ENCODE results near the gene PHC1.
"Not testable (repeated sequence)": the region's sequence is repeated elsewhere in the genome, so short reads cannot be mapped to it uniquely, and the experiment has no call there.

Gene PHC1

DNA sequence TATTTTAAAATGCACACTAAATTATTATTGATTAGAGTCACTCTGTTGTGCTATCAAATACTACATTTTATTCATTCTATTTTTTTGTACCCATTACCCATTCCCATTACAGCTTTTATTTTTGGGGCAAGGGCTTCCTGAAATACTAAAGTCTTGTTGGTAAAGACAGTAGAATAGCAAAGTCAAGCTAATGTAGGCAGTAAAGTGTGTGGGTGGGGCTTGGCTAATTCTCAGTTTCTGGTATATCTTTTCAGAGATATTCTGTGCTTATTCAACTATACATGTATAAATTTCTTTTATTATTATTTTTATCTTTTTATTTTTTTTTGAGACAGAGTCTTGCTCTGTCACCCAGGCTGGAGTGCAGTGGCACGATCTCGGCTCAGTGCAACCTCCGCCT is 22.3 kb upstream of the PHC1 start:
- Histone ChIP-seq H3K9ac (ENCODE audit: low read length in 5 of 5) (no peak overlapping the region), H3K27me3 (ENCODE audit: control insufficient read depth in 5 of 5, insufficient read depth in 4 of 5, low read length in 5 of 5) (no peaks in the 10 kb centered on the region)

DNA sequence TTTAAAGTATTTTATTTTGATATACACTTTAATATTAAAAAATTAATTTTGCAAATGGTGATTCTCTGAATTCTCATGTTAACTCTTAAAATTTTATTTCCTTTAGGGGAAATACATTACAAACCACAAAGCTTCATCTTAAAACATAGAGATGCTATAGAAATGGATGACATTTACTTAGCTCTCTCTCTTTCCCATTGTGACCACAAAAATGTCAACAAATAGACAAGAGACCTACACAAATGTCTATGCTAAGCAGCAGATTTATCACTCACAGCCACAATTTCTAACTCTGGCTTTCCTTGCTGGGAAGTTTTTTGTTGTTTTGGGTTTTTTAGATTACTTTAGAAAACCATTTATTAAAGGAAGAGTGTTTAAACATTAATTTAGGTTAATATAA is 19.9 kb upstream of the PHC1 start:
- H3K9ac ChIP-seq (ENCODE audit: low read length in 5 of 5): no peak overlapping the region
- no peaks in the 10 kb centered on the region for H3K27me3 ChIP-seq (ENCODE audit: control insufficient read depth in 5 of 5, insufficient read depth in 4 of 5, low read length in 5 of 5)
- H3K36me3 ChIP-seq (ENCODE audit: control insufficient read depth in 5 of 5, insufficient read depth in 5 of 5, low read length in 5 of 5): no peaks in the 10 kb centered on the region
- H3K4me1 ChIP-seq (ENCODE audit: control insufficient read depth in 5 of 5, insufficient read depth in 5 of 5, low read length in 5 of 5): peaks cover 0 to 4% (median 3%) of the 10 kb centered on the region in 5 donors
- no peaks in the 10 kb centered on the region for H3K9me3 ChIP-seq (ENCODE audit: control insufficient read depth in 5 of 5, low read length in 5 of 5)
- H3K27ac ChIP-seq (ENCODE audit: low read depth, low read length): no peak overlapping the region
- H3K4me3 ChIP-seq (ENCODE audit: low read depth in 1 of 5, low read length in 5 of 5): no peak overlapping the region

More for the DNA sequence above, 22.3 kb upstream of the PHC1 start:
- Histone ChIP-seq H3K36me3 (ENCODE audit: control insufficient read depth in 5 of 5, insufficient read depth in 5 of 5, low read length in 5 of 5) (no peaks in the 10 kb centered on the region), H3K4me3 (ENCODE audit: low read depth in 1 of 5, low read length in 5 of 5) (no peak overlapping the region), H3K9me3 (ENCODE audit: control insufficient read depth in 5 of 5, low read length in 5 of 5) (no peaks in the 10 kb centered on the region), H3K27ac (ENCODE audit: low read depth, low read length) (no peak overlapping the region), H3K4me1 (ENCODE audit: control insufficient read depth in 5 of 5, insufficient read depth in 5 of 5, low read length in 5 of 5) (peaks cover 0 to 4% (median 3%) of the 10 kb centered on the region in 5 donors)

DNA sequence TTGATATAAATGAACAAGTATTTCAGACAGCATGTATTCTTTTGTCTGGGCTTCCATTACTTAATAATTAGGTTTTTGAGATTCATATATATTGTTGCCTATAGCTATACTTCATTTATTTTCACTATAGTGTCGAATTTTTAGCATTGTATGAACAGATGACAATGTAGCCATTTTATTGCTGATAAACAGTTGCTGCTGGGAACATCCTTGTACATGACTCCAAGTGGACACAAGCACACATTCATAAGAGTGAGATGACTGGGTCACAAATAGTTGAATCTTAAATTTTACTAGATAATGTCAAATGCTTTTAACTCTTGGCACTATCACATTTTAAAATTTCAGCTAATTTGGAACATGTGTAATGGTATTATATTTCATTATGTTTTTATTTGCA is 19.3 kb upstream of the PHC1 start:
- Histone ChIP-seq H3K9me3 (ENCODE audit: control insufficient read depth in 5 of 5, low read length in 5 of 5) (no peaks in the 10 kb centered on the region), H3K27ac (ENCODE audit: low read depth, low read length) (no peak overlapping the region), H3K4me3 (ENCODE audit: low read depth in 1 of 5, low read length in 5 of 5) (no peak overlapping the region)

DNA sequence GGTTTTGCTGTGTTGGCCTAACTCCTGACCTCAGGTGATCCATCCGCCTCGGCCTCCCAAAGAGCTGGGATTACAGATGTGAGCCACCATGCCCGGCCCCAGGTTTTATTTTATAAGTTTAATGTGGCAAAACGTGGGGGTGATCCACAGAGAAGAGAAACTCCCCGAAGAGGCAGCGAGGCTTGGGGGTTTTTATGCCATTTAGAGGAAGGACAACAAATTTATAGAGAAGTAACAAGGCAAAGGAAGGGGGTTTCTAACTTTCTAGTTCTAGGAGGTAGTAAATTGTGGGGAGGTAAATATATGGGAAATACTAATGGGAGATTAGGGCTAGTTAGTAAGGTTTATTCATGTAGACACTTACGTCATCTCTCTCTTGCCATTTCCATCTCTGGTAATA is 17.2 kb upstream of the PHC1 start:
- H3K4me3 ChIP-seq (ENCODE audit: low read depth in 1 of 5, low read length in 5 of 5): no peak overlapping the region
- H3K9ac ChIP-seq (ENCODE audit: low read length in 5 of 5): no peak overlapping the region
- H3K36me3 ChIP-seq (ENCODE audit: control insufficient read depth in 5 of 5, insufficient read depth in 5 of 5, low read length in 5 of 5): no peaks in the 10 kb centered on the region
- no peaks in the 10 kb centered on the region for H3K4me1 ChIP-seq (ENCODE audit: control insufficient read depth in 5 of 5, insufficient read depth in 5 of 5, low read length in 5 of 5)
- H3K27ac ChIP-seq (ENCODE audit: low read depth, low read length): no peak overlapping the region
- no peaks in the 10 kb centered on the region for H3K9me3 ChIP-seq (ENCODE audit: control insufficient read depth in 5 of 5, low read length in 5 of 5)
- H3K27me3 ChIP-seq (ENCODE audit: control insufficient read depth in 5 of 5, insufficient read depth in 4 of 5, low read length in 5 of 5): no peaks in the 10 kb centered on the region

More for the DNA sequence above, 19.3 kb upstream of the PHC1 start:
- Histone ChIP-seq H3K27me3 (ENCODE audit: control insufficient read depth in 5 of 5, insufficient read depth in 4 of 5, low read length in 5 of 5) (no peaks in the 10 kb centered on the region), H3K9ac (ENCODE audit: low read length in 5 of 5) (no peak overlapping the region), H3K36me3 (ENCODE audit: control insufficient read depth in 5 of 5, insufficient read depth in 5 of 5, low read length in 5 of 5) (no peaks in the 10 kb centered on the region), H3K4me1 (ENCODE audit: control insufficient read depth in 5 of 5, insufficient read depth in 5 of 5, low read length in 5 of 5) (peaks cover 0 to 4% (median 3%) of the 10 kb centered on the region in 5 donors)

DNA sequence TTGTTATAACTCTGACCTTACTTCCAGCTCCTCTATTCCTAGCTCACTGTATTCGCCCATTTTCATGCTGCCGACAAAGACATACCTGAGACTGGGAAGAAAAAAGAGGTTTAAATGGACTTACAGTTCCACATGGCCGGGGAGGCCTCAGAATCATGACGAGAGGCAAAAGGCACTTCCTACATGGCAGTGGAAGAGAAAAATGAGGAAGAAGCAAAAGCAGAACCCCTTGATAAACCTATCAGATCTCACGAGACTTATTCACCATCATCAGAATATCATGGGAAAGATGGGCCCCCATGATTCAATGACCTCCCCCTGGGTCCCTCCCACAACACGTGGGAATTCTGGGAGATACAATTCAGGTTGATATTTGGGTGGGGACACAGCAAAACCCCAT is 14.5 kb upstream of the PHC1 start:
- Histone ChIP-seq H3K27ac (ENCODE audit: low read depth, low read length) (no peak overlapping the region), H3K4me3 (ENCODE audit: low read depth in 1 of 5, low read length in 5 of 5) (no peak overlapping the region), H3K9ac (ENCODE audit: low read length in 5 of 5) (no peak overlapping the region), H3K9me3 (ENCODE audit: control insufficient read depth in 5 of 5, low read length in 5 of 5) (no peaks in the 10 kb centered on the region), H3K27me3 (ENCODE audit: control insufficient read depth in 5 of 5, insufficient read depth in 4 of 5, low read length in 5 of 5) (no peaks in the 10 kb centered on the region), H3K4me1 (ENCODE audit: control insufficient read depth in 5 of 5, insufficient read depth in 5 of 5, low read length in 5 of 5) (no peaks in the 10 kb centered on the region), H3K36me3 (ENCODE audit: control insufficient read depth in 5 of 5, insufficient read depth in 5 of 5, low read length in 5 of 5) (no peaks in the 10 kb centered on the region)

DNA sequence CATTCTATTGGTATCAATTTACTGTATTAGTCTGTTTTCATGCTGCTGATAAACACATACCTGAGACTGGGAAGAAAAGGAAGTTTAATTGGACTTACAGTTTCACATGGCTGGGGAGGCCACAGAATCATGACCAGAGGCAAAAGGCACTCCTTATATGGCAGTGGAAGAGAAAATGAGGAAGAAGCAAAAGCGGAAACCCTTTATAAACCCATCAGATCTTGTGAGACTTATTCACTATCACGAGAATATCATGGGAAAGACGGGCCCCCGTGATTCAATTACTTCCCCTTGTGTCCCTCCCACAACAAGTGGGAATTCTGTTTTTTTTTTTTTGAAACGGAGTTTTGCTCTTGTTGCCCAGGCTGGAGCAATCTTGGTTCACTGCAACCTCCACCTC is 11.6 kb upstream of the PHC1 start:
- not testable (repeated sequence) for H3K4me3 ChIP-seq (ENCODE audit: low read depth in 1 of 5, low read length in 5 of 5); H3K9me3 ChIP-seq (ENCODE audit: control insufficient read depth in 5 of 5, low read length in 5 of 5); H3K27me3 ChIP-seq (ENCODE audit: control insufficient read depth in 5 of 5, insufficient read depth in 4 of 5, low read length in 5 of 5); H3K36me3 ChIP-seq (ENCODE audit: control insufficient read depth in 5 of 5, insufficient read depth in 5 of 5, low read length in 5 of 5); H3K9ac ChIP-seq (ENCODE audit: low read length in 5 of 5); H3K27ac ChIP-seq (ENCODE audit: low read depth, low read length); H3K4me1 ChIP-seq (ENCODE audit: control insufficient read depth in 5 of 5, insufficient read depth in 5 of 5, low read length in 5 of 5)

DNA sequence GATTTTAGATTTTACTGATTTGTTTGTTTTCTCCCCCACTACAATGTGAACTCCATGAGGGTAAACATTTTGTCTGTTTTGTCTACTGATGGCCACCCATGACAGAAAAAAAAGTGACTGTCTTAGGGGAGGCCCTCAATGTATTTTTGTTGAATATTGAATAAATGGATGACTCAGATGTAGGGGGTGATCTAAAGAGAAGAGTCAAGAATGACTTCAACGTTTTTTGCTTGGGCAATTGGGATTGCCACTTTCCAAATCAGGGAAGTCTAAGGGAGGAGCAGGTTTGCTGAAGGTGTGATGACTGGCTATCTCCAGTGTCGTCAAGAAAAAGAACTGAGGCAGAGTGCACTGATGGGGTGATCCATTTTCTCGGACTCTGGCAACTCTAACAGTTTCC is 10.7 kb upstream of the PHC1 start:
- Histone ChIP-seq H3K27me3 (ENCODE audit: control insufficient read depth in 5 of 5, insufficient read depth in 4 of 5, low read length in 5 of 5) (no peaks in the 10 kb centered on the region), H3K36me3 (ENCODE audit: control insufficient read depth in 5 of 5, insufficient read depth in 5 of 5, low read length in 5 of 5) (no peaks in the 10 kb centered on the region), H3K9ac (ENCODE audit: low read length in 5 of 5) (no peak overlapping the region)

DNA sequence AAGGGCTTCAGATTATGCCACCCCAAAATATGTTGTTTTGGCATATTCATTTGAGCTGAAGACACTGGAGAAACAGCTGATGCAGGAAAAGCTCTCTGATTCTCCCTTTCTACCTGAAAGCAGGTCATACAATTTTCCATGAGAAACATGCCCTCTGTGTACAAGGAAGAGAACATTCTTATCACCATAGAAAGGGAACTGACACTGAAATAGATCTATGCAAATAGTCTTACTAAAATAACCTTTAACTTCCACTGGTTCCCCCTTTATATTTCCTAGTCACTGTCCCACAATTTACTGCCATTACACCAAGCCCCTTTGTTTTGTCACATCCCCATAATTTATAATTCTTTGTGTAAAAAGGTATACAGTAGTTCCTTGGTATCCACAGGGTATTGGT is 9.6 kb upstream of the PHC1 start:
- Histone ChIP-seq H3K4me3 (ENCODE audit: low read depth in 1 of 5, low read length in 5 of 5) (no peak overlapping the region), H3K36me3 (ENCODE audit: control insufficient read depth in 5 of 5, insufficient read depth in 5 of 5, low read length in 5 of 5) (no peaks in the 10 kb centered on the region), H3K9me3 (ENCODE audit: control insufficient read depth in 5 of 5, low read length in 5 of 5) (no peaks in the 10 kb centered on the region), H3K9ac (ENCODE audit: low read length in 5 of 5) (no peak overlapping the region), H3K27me3 (ENCODE audit: control insufficient read depth in 5 of 5, insufficient read depth in 4 of 5, low read length in 5 of 5) (no peaks in the 10 kb centered on the region), H3K4me1 (ENCODE audit: control insufficient read depth in 5 of 5, insufficient read depth in 5 of 5, low read length in 5 of 5) (no peaks in the 10 kb centered on the region), H3K27ac (ENCODE audit: low read depth, low read length) (no peak overlapping the region)

More for the DNA sequence above, 10.7 kb upstream of the PHC1 start:
- Histone ChIP-seq H3K4me1 (ENCODE audit: control insufficient read depth in 5 of 5, insufficient read depth in 5 of 5, low read length in 5 of 5) (no peaks in the 10 kb centered on the region), H3K27ac (ENCODE audit: low read depth, low read length) (no peak overlapping the region), H3K4me3 (ENCODE audit: low read depth in 1 of 5, low read length in 5 of 5) (no peak overlapping the region), H3K9me3 (ENCODE audit: control insufficient read depth in 5 of 5, low read length in 5 of 5) (no peaks in the 10 kb centered on the region)

DNA sequence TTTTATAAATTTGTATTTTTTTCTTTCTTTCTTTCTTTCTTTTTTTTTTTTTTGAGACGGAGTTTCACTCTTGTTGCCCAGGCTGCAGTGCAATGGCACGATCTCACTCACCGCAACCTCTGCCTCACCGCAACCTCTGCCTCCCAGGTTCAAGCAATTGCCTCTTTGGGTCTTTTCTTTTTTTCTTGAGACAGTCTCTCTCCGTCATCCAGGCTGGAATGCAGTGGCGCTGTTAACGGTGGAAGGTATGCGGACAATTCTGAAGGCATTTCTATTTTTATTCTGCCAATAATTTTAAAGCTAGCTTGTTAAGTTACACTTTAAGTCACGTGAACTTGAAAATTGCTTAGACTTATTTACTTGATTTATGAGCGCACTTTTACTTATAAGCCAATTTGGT is 8.8 kb upstream of the PHC1 start:
- Histone ChIP-seq H3K36me3 (ENCODE audit: control insufficient read depth in 5 of 5, insufficient read depth in 5 of 5, low read length in 5 of 5) (no peaks in the 10 kb centered on the region), H3K27ac (ENCODE audit: low read depth, low read length) (no peak overlapping the region), H3K27me3 (ENCODE audit: control insufficient read depth in 5 of 5, insufficient read depth in 4 of 5, low read length in 5 of 5) (no peaks in the 10 kb centered on the region), H3K9ac (ENCODE audit: low read length in 5 of 5) (no peak overlapping the region), H3K9me3 (ENCODE audit: control insufficient read depth in 5 of 5, low read length in 5 of 5) (no peaks in the 10 kb centered on the region), H3K4me3 (ENCODE audit: low read depth in 1 of 5, low read length in 5 of 5) (no peak overlapping the region), H3K4me1 (ENCODE audit: control insufficient read depth in 5 of 5, insufficient read depth in 5 of 5, low read length in 5 of 5) (no peaks in the 10 kb centered on the region)

DNA sequence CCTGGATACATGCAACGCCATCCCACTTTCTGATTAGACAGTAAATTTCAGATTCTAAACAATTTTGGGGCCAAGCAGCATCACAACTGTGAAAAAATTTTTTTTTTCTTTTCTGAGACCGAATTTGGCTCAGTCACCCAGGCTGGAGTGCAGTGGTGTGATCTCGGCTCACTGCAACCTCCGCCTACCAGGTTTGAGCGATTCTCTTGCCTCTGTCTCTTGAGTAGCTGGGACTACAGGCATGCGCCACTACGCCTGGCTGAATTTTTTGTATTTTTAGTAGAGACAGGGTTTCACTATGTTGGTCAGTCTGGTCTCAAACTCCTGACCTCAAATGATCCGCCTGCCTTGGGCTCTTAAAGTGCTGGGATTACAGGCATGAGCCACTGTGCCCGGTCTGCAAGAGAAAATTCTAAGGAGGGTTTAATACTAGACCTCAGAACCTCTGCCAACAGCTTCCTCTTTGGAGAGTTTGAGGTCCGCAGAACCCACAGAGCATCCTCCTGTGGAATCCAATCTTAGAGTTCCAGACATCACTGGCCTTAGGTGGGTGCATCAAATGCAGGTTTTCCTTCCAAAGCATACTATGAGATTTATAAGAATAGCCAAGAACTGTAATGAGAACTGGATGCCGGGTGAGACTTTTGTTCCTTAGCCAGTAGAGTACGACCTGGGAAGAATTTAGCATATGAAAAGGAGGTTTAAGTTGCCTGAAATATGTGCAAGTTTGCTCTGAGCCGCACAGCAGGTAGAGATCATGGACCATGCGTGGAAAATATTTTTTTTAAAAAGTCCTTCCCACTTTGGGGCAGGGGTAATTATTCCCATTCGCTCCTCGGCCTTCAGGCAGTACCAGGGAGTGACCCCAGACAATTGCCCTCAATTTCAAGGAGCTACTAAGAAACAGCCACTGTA is 7.8 kb upstream of the PHC1 start:
- Histone ChIP-seq H3K4me1 (ENCODE audit: control insufficient read depth in 5 of 5, insufficient read depth in 5 of 5, low read length in 5 of 5) (no peaks in the 10 kb centered on the region), H3K36me3 (ENCODE audit: control insufficient read depth in 5 of 5, insufficient read depth in 5 of 5, low read length in 5 of 5) (no peaks in the 10 kb centered on the region), H3K27me3 (ENCODE audit: control insufficient read depth in 5 of 5, insufficient read depth in 4 of 5, low read length in 5 of 5) (no peaks in the 10 kb centered on the region), H3K9ac (ENCODE audit: low read length in 5 of 5) (no peak overlapping the region), H3K9me3 (ENCODE audit: control insufficient read depth in 5 of 5, low read length in 5 of 5) (no peaks in the 10 kb centered on the region), H3K4me3 (ENCODE audit: low read depth in 1 of 5, low read length in 5 of 5) (no peak overlapping the region), H3K27ac (ENCODE audit: low read depth, low read length) (no peak overlapping the region)

Data from subcutaneous abdominal adipose tissue (tissue), 5 donors.